Central memory CD8-positive, alpha-beta T cell (primary cell): ENCODE results near the gene KCNJ1.

Experiments used
- ATAC-seq: fragments of 150-1000 bp; cut with Tn5 transposase; replicated peaks from 2 replicates; pipeline ENCODE4 v1.10.0; 2022; ENCODE audit warnings: mild to moderate bottlenecking, moderate FRiP score, moderate number of reproducible peaks; ENCODE audit not compliant: poor library complexity, severe bottlenecking; ENCODE audit errors: extremely low read depth
- DNase-seq, 2 donors: peaks; one replicate each; pipeline ENCODE4 v3.0.0; 2021; ENCODE audit warnings: low spot score in 2 of 2
- H3K27ac Mint-ChIP-seq: one replicate; pipeline ENCODE4 v1.8.0; 2022; ENCODE audit warnings: low read depth, mild to moderate bottlenecking, moderate library complexity, mixed read lengths
- H3K27me3 Mint-ChIP-seq: one replicate; pipeline ENCODE4 v1.8.0; 2022; ENCODE audit warnings: mixed read lengths
- H3K36me3 Mint-ChIP-seq: one replicate; pipeline ENCODE4 v1.8.0; 2022; ENCODE audit warnings: mild to moderate bottlenecking, moderate library complexity, mixed read lengths; ENCODE audit not compliant: insufficient read depth
- H3K4me1 Mint-ChIP-seq: one replicate; pipeline ENCODE4 v1.8.0; 2022; ENCODE audit warnings: mixed read lengths
- H3K4me3 Mint-ChIP-seq: one replicate; pipeline ENCODE4 v1.8.0; 2022; ENCODE audit warnings: mild to moderate bottlenecking, moderate library complexity, mixed read lengths
- H3K9me3 Mint-ChIP-seq: one replicate; pipeline ENCODE4 v1.8.0; 2022; ENCODE audit warnings: mixed read lengths

Gene KCNJ1

GRCh38 chr11:128796270-128796669, 70.8 kb downstream of the KCNJ1 start:
- H3K4me1 Mint-ChIP-seq = peaks cover 26% of the 10 kb centered on the region
- peaks cover 52% of the 10 kb centered on the region for H3K36me3 Mint-ChIP-seq
- no peaks in the 10 kb centered on the region for H3K9me3 Mint-ChIP-seq
- no peak overlapping the region for H3K4me3 Mint-ChIP-seq
- peak overlapping the region; percentile 66 for H3K27ac Mint-ChIP-seq
- ATAC-seq (no peak), DNase-seq (no peak)
- H3K27me3 Mint-ChIP-seq = no peaks in the 10 kb centered on the region

GRCh38 chr11:128790196-128790595, 76.9 kb downstream of the KCNJ1 start:
- H3K9me3 Mint-ChIP-seq = no peaks in the 10 kb centered on the region
- no peaks in the 10 kb centered on the region for H3K27me3 Mint-ChIP-seq
- peaks cover 42% of the 10 kb centered on the region for H3K36me3 Mint-ChIP-seq
- ATAC-seq (no peak), DNase-seq (no peak)
- peaks cover 21% of the 10 kb centered on the region for H3K4me1 Mint-ChIP-seq
- H3K27ac Mint-ChIP-seq = peak overlapping the region; percentile 81
- H3K4me3 Mint-ChIP-seq = no peak overlapping the region

- Mint-ChIP-seq H3K27ac (peak overlapping the region; percentile 81), H3K36me3 (peaks cover 42% of the 10 kb centered on the region), H3K4me1 (peaks cover 24% of the 10 kb centered on the region), H3K9me3 (no peaks in the 10 kb centered on the region), H3K4me3 (no peak overlapping the region), H3K27me3 (no peaks in the 10 kb centered on the region)
- DNase-seq = no peak
- ATAC-seq = no peak
Observed at GRCh38 chr11:128789497-128790150, 77.5 kb downstream of the KCNJ1 start.
